Measurements from ENCODE around the gene CATSPERZ.

CATSPERZ gene

GRCh38 chr11:64285885-64286800, 14.0 kb upstream of the CATSPERZ start:
- no peak for DNase-seq

GRCh38 chr11:64286801-64287159, 13.4 kb upstream of the CATSPERZ start:
- no peak for DNase-seq

GRCh38 chr11:64287676-64288352, 12.3 kb upstream of the CATSPERZ start:
- no peak for DNase-seq

- no peak for DNase-seq
These were observed 11.8 kb upstream of the CATSPERZ start for GRCh38 chr11:64288353-64288750.

GRCh38 chr11:64289002-64289564, 11.1 kb upstream of the CATSPERZ start:
- no peak for DNase-seq

- DNase-seq, result no peak
These were observed 9.6 kb upstream of the CATSPERZ start for GRCh38 chr11:64290352-64291261.

- no peak for DNase-seq
These were observed 8.9 kb upstream of the CATSPERZ start, which contains the start of gene KCNK4 for GRCh38 chr11:64291262-64291751. TSS of gene KCNK4 (plus strand) at chr11:64291302. CDS start at chr11:64293019, 1,717 bp downstream.

- DNase-seq, result no peak
These were observed 8.3 kb upstream of the CATSPERZ start for GRCh38 chr11:64291752-64292459.

GRCh38 chr11:64292460-64293254, 7.5 kb upstream of the CATSPERZ start:
- DNase-seq, result no peak

- DNase-seq, result no peak
These were observed 5.4 kb upstream of the CATSPERZ start for GRCh38 chr11:64294774-64295173.

- no peak for DNase-seq
These were observed 4.4 kb upstream of the CATSPERZ start for GRCh38 chr11:64295760-64296159.

- DNase-seq, result no peak
These were observed 3.9 kb upstream of the CATSPERZ start for GRCh38 chr11:64296236-64296635.

GRCh38 chr11:64296830-64297698, 3.1 kb upstream of the CATSPERZ start:
- DNase-seq, result no peak

- DNase-seq, result no peak
These were observed 2.3 kb upstream of the CATSPERZ start for GRCh38 chr11:64297699-64298358.

GRCh38 chr11:64298966-64299846, 952 bp upstream of the CATSPERZ start:
- no peak for DNase-seq

- no peak for DNase-seq
These were observed 3.2 kb downstream of the CATSPERZ start for GRCh38 chr11:64303109-64304031.

- no peak for DNase-seq
These were observed 3.8 kb downstream of the CATSPERZ start for GRCh38 chr11:64304032-64304315.
